GM12801 (cell line): ENCODE data around the gene KRTAP5-4.

ENCODE experiments used
- TF ChIP-seq, protein P1 (sequence below): IDR thresholded peaks from one replicate; pipeline ENCODE4 v1.5.1; 2011; ENCODE audit warnings: control low read depth; ENCODE audit not compliant: insufficient read length; ENCODE audit errors: extremely low read depth

Gene KRTAP5-4

DNA sequence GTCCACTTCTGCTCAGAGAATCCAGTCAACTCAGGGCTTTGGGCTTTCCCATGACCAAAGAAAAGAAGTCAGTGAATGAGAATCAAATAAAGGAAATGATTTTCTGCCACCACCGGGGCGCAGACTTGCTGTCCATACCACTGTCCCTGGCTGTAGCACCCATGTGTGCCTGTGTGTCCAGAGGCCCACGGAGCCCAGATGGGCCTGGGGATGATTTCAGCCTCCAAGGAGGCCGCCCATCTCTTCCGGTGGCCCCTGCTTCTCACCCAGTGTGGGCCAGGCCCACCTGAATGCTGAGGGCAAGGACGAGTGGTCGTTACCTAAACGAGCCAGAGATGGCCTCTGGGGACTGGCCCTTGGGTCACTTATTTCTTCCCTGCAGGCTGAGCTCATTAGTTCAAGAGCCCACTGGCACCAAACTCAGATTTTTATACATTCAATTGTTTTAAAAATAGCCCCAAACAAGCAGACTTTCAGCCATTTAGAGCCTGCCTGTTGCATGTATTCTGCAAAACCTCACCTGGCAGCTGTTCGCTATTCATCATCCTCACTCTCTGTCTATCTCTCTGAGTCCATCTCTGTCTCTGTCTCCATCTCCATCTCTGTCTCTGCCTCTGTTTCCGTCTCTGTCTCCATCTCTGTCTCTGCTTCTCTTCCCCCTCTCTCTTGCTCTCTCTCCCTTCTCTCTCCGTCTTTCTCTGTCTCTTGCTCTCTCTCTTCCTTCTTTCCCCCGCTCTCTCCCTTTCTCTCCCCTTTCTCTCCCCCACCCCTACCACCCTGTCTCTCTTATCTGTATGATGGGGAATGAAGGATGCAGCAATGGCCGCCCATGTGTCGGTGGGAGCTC, 31.8 kb upstream of the KRTAP5-4 start:
- TF ChIP-seq, protein P1, sequence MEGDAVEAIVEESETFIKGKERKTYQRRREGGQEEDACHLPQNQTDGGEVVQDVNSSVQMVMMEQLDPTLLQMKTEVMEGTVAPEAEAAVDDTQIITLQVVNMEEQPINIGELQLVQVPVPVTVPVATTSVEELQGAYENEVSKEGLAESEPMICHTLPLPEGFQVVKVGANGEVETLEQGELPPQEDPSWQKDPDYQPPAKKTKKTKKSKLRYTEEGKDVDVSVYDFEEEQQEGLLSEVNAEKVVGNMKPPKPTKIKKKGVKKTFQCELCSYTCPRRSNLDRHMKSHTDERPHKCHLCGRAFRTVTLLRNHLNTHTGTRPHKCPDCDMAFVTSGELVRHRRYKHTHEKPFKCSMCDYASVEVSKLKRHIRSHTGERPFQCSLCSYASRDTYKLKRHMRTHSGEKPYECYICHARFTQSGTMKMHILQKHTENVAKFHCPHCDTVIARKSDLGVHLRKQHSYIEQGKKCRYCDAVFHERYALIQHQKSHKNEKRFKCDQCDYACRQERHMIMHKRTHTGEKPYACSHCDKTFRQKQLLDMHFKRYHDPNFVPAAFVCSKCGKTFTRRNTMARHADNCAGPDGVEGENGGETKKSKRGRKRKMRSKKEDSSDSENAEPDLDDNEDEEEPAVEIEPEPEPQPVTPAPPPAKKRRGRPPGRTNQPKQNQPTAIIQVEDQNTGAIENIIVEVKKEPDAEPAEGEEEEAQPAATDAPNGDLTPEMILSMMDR: no peak

DNA sequence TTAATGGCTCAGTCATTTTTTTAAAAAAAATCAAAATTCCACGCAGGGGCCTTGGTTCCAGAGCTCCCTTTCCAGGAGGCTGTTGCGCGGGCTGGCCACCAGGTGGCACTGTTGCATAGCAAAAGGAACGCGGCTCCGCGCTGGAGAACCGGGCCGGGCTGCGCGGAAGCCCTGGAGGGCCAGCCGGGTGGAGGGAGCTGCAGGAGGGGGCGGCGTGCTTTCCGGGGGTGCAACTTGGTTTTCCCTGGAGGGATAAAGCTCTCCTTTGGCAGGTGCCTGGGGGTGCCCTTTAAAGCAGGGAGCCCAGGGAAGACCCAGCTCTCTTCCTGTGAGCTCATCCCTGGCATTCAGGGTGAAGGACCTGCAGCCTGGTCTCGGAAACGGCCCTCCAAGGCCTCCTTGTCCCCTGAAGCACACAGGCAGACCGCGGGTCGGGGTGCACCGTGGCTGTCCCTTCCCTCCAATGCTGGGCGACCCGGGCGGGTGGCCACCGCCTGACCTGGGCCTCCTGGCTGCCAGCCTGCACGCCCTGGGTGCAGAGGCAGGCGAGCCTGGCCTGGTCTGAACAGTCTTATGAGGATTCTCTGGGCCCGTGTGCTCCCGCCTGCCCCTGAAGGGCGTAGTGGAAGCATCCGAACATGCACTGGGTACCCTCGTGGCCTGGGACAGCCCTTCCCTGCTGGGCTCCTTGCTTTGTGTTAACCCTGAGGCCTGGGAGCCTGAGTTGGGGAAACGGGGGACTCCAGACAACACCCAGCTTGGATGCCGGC, 31.0 kb upstream of the KRTAP5-4 start:
- TF ChIP-seq, protein P1: no peak

DNA sequence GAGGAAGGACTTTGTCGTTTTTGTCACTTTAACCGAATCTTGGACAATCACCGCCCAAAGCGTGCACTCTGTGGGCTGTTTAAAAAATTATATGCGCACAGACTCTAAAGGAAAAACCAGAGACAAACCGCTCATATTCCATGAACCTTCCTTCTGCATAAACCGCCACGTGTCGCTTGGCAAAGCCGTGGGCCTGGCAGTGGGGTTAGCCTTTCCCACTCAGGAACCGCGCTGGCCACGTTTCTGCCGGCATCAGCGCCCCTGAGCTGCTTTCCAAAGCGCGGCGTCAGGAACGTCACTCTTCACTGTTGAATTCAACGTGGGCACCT, 30.5 kb upstream of the KRTAP5-4 start:
- TF ChIP-seq, protein P1: no peak

DNA sequence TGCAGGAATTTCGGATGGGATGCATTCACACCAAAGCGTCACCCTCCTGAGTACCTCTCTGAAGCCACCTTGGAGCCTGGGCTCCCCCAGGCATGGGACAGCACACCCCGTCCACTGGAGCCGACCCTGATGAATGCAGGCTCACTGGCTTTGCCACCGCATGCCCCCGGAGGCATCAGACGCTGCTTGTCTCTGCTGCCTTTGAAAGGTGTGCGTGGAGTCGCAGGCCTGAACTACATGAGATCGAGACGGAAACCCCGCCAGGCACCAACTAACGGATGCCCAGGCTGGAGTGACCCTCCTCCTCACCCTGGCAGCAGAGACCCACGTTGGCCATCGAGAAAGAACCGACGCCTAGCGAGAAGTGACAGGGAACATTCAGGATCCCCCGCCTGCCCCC, 30.1 kb upstream of the KRTAP5-4 start:
- TF ChIP-seq, protein P1: no peak

DNA sequence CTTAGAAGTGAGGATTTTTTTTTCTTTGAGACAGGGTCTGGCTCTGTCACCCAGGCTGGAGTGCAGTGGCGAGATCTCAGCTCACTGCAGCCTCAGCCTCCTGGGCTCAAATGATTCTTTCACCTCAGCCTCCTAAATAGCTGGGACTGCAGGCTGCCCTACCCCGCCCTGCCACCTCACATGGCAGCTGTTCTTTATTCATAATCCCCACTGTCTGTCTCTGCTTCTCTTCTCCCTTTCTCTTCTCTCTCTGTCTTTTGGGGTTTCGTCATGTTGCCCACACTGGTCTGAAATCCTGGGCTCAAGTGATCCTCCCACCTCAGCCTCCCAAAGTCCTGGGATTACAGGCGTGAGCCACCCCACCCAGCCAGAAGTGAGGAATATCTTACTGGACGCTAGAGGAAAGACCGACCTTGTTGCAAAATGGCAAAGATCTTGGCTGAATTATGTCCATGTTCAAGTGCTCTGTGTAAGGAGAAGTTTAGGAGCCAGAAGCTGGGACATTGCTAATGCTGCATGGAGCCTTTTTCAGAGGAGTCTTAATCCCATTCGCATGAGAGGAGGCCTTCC, 29.6 kb upstream of the KRTAP5-4 start:
- TF ChIP-seq, protein P1: no peak

DNA sequence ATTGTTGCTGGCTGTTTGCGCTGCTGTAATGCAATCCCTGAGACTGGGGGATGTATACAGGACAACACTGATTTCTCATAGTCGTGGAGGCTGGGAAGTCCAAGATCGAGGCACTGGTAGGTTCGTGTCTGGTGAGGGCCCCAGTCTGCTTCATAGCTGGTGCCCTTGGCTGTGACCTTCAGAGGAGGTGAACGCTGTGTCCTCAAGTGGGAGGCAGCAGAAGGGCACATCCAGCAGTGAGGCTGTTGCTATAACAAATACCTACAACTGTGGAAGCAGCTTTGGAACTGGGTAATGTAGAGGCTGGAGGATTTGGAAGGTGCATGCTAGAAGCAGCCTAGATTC, 29.0 kb upstream of the KRTAP5-4 start:
- TF ChIP-seq, protein P1: no peak
